K562 (cell line): ENCODE data around the gene RIMOC1. TPM values are rescaled to one million over a fixed set of nuclear protein-coding genes. Genes with fewer than 3 reads are reported as not detected.

Experiments
- E2F1 ChIP-seq: sonication (generic); formaldehyde crosslinking; IDR thresholded peaks from 2 replicates; pipeline ENCODE4 v1.8.1; 2023; ENCODE audit warnings: mild to moderate bottlenecking, missing genetic modification reagents, moderate library complexity
- ETV6 ChIP-seq, 3 experiments: fragments of 150-350 bp in 1 of 3; sonication (generic) in 1 of 3; formaldehyde crosslinking in 1 of 3; IDR thresholded peaks; 2 replicates each; pipeline versions ENCODE4 v1.6.1 to v1.8.0; 2014 to 2022; ENCODE audit warnings: borderline replicate concordance in 2 of 3, low read depth in 2 of 3, antibody characterized with exemption in 1 of 3, low read length in 1 of 3, mild to moderate bottlenecking in 1 of 3, missing genetic modification reagents in 1 of 3
- FOXK1 ChIP-seq: sonication (generic); formaldehyde crosslinking; IDR thresholded peaks from 2 replicates; pipeline ENCODE4 v1.8.0; 2022; ENCODE audit warnings: missing genetic modification reagents, mild to moderate bottlenecking, borderline replicate concordance
- FOXP4 ChIP-seq: sonication (generic); formaldehyde crosslinking; IDR thresholded peaks from 2 replicates; pipeline ENCODE4 v1.8.0; 2022; ENCODE audit warnings: mild to moderate bottlenecking, missing genetic modification reagents, borderline replicate concordance
- POLR2G ChIP-seq: fragments of 200-400 bp; formaldehyde crosslinking; IDR thresholded peaks from 2 replicates; pipeline ENCODE4 v1.6.1; 2017; ENCODE audit warnings: low read depth, mild to moderate bottlenecking, antibody characterized with exemption, low read length, moderate library complexity
- RBM22 ChIP-seq: fragments of 200-400 bp; formaldehyde crosslinking; IDR thresholded peaks from 2 replicates; pipeline ENCODE4 v1.6.1; 2018; ENCODE audit warnings: low read length, low read depth; ENCODE audit not compliant: poor library complexity, severe bottlenecking
- SP2 ChIP-seq: IDR thresholded peaks from 2 replicates; pipeline ENCODE4 v1.6.1; 2011; ENCODE audit warnings: mild to moderate bottlenecking, low read depth, low read length, moderate library complexity; ENCODE audit not compliant: poor library complexity, severe bottlenecking; ENCODE audit errors: extremely low read depth
- TEAD1 ChIP-seq, 2 experiments: fragments of 450-650 bp in 1 of 2; sonication (generic) in 1 of 2; formaldehyde crosslinking; IDR thresholded peaks; 2 replicates each; pipeline versions ENCODE4 v1.4.0 to v1.8.0; 2020 to 2022; ENCODE audit warnings: mild to moderate bottlenecking in 2 of 2, missing genetic modification reagents in 1 of 2
- YY1 ChIP-seq, 3 experiments: IDR thresholded peaks; 2 replicates each; pipeline ENCODE4 v1.6.1; 2011; ENCODE audit warnings: low read length in 2 of 3, mild to moderate bottlenecking in 2 of 3, moderate library complexity in 2 of 3, borderline replicate concordance in 1 of 3, control low read depth in 1 of 3, low read depth in 1 of 3; ENCODE audit not compliant: insufficient read depth in 3 of 3, insufficient replicate concordance in 2 of 3, control insufficient read depth in 1 of 3, insufficient read length in 1 of 3; ENCODE audit errors: extremely low read depth in 1 of 3
- ZNF324 ChIP-seq: fragments of 250-450 bp; sonication (Bioruptor Pico); IDR thresholded peaks from 2 replicates; pipeline ENCODE4 v1.4.0; 2020; ENCODE audit warnings: mild to moderate bottlenecking
- ZNF407 ChIP-seq: fragments of 450-650 bp; IDR thresholded peaks from 2 replicates; pipeline ENCODE4 v1.6.1; 2016; ENCODE audit warnings: low read depth
- polyA plus RNA-seq, 8 experiments: library from polyadenylated mRNA; depleted of rRNA in 4 of 8; stranded (reverse) in 5 of 8; unstranded in 3 of 8; fragments of >200 nt; fragmentation: Nextera tagmentation in 2 of 8; fragmentation: Illumina TruSeq in 1 of 8; extraction: Ambion mirVana in 2 of 8; extraction: Trizol in 1 of 8; gene quantifications; 2 replicates each; pipeline versions ENCODE4 v1.2.1 to v1.2.3, GENCODE V29; 2011 to 2014; ENCODE audit warnings: inconsistent platforms in 1 of 8, missing spikeins in 1 of 8
- total RNA-seq, 7 experiments: library from RNA; depleted of rRNA in 6 of 7; stranded (reverse); fragments of >200 nt in 6 of 7; fragmentation: Illumina TruSeq in 2 of 7; extraction: Trizol in 2 of 7; gene quantifications; 2 replicates each; pipeline versions ENCODE4 v1.2.1 to v1.2.3, GENCODE V29; 2011 to 2021; ENCODE audit warnings: low replicate concordance in 1 of 7

Gene RIMOC1
- total and polyA plus RNA-seq, 9 of the 15 experiments (the other 6 are each of a cell fraction or from before 2014, with no cell fraction given) = 11.6 to 63.1 (median 30.8) TPM

- TF ChIP-seq ZNF407 = peak; percentile 48; the same call in 1 of the 2 replicates
- no peak; a peak in 1 of 4 replicates for TF ChIP-seq ETV6 (IDR thresholded peaks at IDR 0.05; ENCODE audit: borderline replicate concordance in 1 of 2, low read depth in 2 of 2, low read length in 1 of 2)
- 0 out of 2 replicates have a peak, but pooled peaks have one; percentile 12 for TF ChIP-seq ETV6 (CRISPR knock-in tag; IDR thresholded peaks at IDR 0.05; ENCODE audit: borderline replicate concordance)
- TF ChIP-seq E2F1 (CRISPR knock-in tag) = no peak
- no peak for TF ChIP-seq ZNF324 (CRISPR knock-in tag)
- TF ChIP-seq RBM22 = no peak
- TF ChIP-seq FOXP4 (CRISPR knock-in tag) = 0 out of 2 replicates have a peak, but pooled peaks have one; percentile 22
- peak in 1 of 2 experiments; percentile 27; a peak in 2 of 4 replicates for TF ChIP-seq TEAD1 (CRISPR knock-in tag; IDR thresholded peaks at IDR 0.05)
- TF ChIP-seq YY1 (IDR thresholded peaks at IDR 0.05; ENCODE audit: borderline replicate concordance in 1 of 3, control insufficient read depth in 1 of 3, extremely low read depth in 1 of 3, insufficient read depth in 3 of 3, insufficient read length in 1 of 3, insufficient replicate concordance in 2 of 3, low read depth in 1 of 3, low read length in 2 of 3) = peak in 2 of 3 experiments; percentile 76 to 90
- peak; percentile 99 for TF ChIP-seq POLR2G
- no peak for TF ChIP-seq SP2
- TF ChIP-seq FOXK1 (CRISPR knock-in tag) = peak; percentile 82; the same call in 1 of the 2 replicates
Measured at GRCh38 chr5:41869724-41870626, 34.2 kb upstream of the RIMOC1 start, which contains the start of gene OXCT1 (continued).
